ENCODE results near the gene SF3B3.

SF3B3 gene

GRCh38 chr16:70589998-70590471, 66.4 kb downstream of the SF3B3 start:
- H3K4me3 ChIP-seq (ENCODE audit: low read depth, low read length), result no peak overlapping the region
- TF ChIP-seq, protein P1, sequence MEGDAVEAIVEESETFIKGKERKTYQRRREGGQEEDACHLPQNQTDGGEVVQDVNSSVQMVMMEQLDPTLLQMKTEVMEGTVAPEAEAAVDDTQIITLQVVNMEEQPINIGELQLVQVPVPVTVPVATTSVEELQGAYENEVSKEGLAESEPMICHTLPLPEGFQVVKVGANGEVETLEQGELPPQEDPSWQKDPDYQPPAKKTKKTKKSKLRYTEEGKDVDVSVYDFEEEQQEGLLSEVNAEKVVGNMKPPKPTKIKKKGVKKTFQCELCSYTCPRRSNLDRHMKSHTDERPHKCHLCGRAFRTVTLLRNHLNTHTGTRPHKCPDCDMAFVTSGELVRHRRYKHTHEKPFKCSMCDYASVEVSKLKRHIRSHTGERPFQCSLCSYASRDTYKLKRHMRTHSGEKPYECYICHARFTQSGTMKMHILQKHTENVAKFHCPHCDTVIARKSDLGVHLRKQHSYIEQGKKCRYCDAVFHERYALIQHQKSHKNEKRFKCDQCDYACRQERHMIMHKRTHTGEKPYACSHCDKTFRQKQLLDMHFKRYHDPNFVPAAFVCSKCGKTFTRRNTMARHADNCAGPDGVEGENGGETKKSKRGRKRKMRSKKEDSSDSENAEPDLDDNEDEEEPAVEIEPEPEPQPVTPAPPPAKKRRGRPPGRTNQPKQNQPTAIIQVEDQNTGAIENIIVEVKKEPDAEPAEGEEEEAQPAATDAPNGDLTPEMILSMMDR (IDR thresholded peaks at IDR 0.05; ENCODE audit: borderline replicate concordance, insufficient read depth, low read depth, low read length), result no peak

GRCh38 chr16:70590722-70591415, 67.3 kb downstream of the SF3B3 start:
- TF ChIP-seq, protein P1 (IDR thresholded peaks at IDR 0.05; ENCODE audit: borderline replicate concordance, insufficient read depth, low read depth, low read length), result no peak
- no peak overlapping the region for H3K4me3 ChIP-seq (ENCODE audit: low read depth, low read length)

- TF ChIP-seq, protein P1 (IDR thresholded peaks at IDR 0.05; ENCODE audit: borderline replicate concordance, insufficient read depth, low read depth, low read length), result no peak
- H3K4me3 ChIP-seq (ENCODE audit: low read depth, low read length), result no peak overlapping the region
Observed at GRCh38 chr16:70591615-70592014, 68.0 kb downstream of the SF3B3 start.

DNA sequence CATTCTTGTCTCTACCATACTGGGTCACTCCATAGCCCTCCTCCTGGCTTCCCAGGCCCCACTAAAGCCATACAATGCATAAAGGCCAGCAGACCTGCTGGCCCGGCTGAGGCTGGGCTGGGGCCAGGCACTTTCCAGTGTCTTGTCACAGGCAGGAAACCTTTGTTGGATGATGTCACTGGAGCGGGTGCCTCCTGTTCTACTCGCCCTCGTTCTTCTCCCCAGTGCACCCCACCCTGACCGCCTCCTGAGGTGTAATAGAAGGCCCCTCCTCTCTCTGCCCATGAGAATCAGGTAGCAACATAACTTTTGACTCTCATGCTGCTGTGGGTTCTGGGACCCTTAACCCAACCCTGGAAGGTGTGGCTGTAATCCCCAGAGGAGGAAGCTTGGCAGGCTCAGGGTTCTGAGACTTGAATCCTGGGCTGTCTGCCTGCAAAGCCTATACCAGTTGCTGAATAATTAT, 68.5 kb downstream of the SF3B3 start:
- TF ChIP-seq, protein P1 (IDR thresholded peaks at IDR 0.05; ENCODE audit: borderline replicate concordance, insufficient read depth, low read depth, low read length), result no peak
- H3K4me3 ChIP-seq (ENCODE audit: low read depth, low read length), result no peak overlapping the region

GRCh38 chr16:70593544-70593943, 69.9 kb downstream of the SF3B3 start:
- TF ChIP-seq, protein P1 (IDR thresholded peaks at IDR 0.05; ENCODE audit: borderline replicate concordance, insufficient read depth, low read depth, low read length), result no peak

GRCh38 chr16:70594569-70594968, 71.0 kb downstream of the SF3B3 start:
- H3K4me3 ChIP-seq (ENCODE audit: low read depth, low read length), result no peak overlapping the region
- TF ChIP-seq, protein P1 (IDR thresholded peaks at IDR 0.05; ENCODE audit: borderline replicate concordance, insufficient read depth, low read depth, low read length), result no peak

More at GRCh38 chr16:70593544-70593943, 69.9 kb downstream of the SF3B3 start:
- H3K4me3 ChIP-seq (ENCODE audit: low read depth, low read length), result no peak overlapping the region

All from GM12875 (cell line).